HUES6 (cell line): ENCODE measurements around the gene NME7.
A peak's percentile ranks its signal among the peaks of the same experiment; 100 is the strongest.

Experiments used
- H3K27ac ChIP-seq: 2 replicates; pipeline ENCODE4 v1.7.0; 2013; ENCODE audit warnings: low read depth, mild to moderate bottlenecking, low read length, inconsistent platforms
- H3K27me3 ChIP-seq: 2 replicates; pipeline ENCODE4 v1.6.1; 2013; ENCODE audit warnings: low read length; ENCODE audit not compliant: control insufficient read depth, insufficient read depth
- H3K36me3 ChIP-seq: 2 replicates; pipeline ENCODE4 v1.6.1; 2013; ENCODE audit warnings: low read length; ENCODE audit not compliant: control insufficient read depth, insufficient read depth
- H3K4me1 ChIP-seq: 2 replicates; pipeline ENCODE4 v1.6.1; 2013; ENCODE audit warnings: low read length; ENCODE audit not compliant: control insufficient read depth, insufficient read depth
- H3K4me3 ChIP-seq: 2 replicates; pipeline ENCODE4 v1.5.1; 2013; ENCODE audit warnings: low read depth, low read length
- H3K9ac ChIP-seq: one replicate; pipeline ENCODE4 v1.6.1; 2013; ENCODE audit warnings: mild to moderate bottlenecking, low read length
- H3K9me3 ChIP-seq: 2 replicates; pipeline ENCODE4 v1.6.1; 2013; ENCODE audit warnings: low read depth, low read length; ENCODE audit not compliant: control insufficient read depth, insufficient read depth

The NME7 gene

DNA sequence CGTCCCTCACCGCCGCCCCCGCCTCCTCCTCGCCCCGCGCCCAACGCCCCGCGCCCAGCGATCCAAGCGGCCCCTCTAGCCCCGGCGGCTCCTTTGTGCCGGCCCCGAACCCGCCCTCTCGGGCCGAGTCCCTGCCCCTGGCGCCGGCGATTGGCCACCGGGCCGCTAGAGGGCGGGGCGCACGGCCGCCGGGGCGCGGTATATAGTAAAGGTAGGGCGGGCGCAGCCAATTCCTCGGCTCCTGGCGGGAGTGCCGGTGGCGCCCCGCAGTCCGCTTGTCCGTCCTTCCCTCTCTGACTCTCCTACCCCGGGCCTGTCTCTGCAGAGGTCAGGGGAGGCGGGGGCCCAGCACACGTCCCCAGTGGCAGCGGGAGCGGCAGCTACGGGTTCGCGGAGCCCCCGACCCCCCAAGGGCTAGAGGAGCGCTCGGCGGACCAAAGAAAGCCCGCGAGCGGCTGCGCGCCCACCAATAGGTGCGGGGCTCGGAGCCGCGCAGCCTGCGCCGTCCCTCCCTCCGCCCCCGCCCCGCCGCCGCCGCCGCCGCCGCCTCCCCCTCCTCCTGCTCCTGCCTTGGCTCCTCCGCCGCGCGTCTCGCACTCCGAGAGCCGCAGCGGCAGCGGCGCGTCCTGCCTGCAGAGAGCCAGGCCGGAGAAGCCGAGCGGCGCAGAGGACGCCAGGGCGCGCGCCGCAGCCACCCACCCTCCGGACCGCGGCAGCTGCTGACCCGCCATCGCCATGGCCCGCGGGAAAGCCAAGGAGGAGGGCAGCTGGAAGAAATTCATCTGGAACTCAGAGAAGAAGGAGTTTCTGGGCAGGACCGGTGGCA lies 261.3 kb downstream of the NME7 start, which contains the start of gene ATP1B1:
TSS of gene ATP1B1 (plus strand) at position 596 of the 826 bp plus-strand sequence. CDS start at position 736, 140 bp downstream.
- peak within 1 kb of the TSS; percentile 90 for H3K4me3 ChIP-seq
- H3K36me3 ChIP-seq, result 0 out of 2 replicates have a peak, but pooled peaks cover 2% of the 10 kb centered on the region
- peaks cover 18% of the 10 kb centered on the region for H3K27me3 ChIP-seq
- no peaks in the 10 kb centered on the region for H3K9me3 ChIP-seq
- peaks cover 60% of the 10 kb centered on the region for H3K4me1 ChIP-seq
- peak within 1 kb of the TSS; percentile 93 for H3K9ac ChIP-seq
- peak within 1 kb of the TSS; percentile 78; the same call in 1 of the 2 replicates for H3K27ac ChIP-seq

DNA sequence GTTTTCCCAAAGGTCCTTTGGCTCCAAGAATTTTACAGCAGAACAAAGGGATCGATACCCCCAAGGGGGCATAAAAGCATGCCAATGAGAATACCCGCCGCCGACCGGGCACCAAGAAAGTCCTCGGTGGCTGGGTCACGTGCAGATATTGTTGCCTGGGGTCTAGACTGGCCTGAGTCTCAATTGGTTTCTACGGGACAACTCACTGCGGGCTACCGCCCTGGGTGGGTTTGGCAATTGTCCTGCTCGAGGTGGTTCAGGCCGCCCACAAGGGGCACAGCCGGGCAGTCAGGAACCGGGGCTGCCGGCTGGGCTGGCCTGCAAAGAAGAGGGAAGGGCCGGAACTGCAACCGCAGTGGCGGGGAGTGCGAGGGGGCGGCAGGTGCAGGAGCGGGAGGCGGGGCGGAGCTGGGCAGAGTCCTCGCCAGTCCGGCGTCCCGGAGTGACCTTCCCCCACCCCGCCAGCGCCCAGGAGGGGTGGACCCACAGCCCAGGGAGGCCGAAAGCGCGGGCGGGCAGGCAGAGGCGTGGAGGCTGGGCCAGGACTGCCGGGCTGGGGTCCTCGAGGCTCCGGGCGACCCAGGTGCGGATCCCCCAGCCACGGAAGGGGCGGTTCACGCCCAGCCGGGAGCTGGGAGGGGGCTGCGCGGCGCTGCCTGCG lies 262.0 kb downstream of the NME7 start:
- H3K27ac ChIP-seq, result peak overlapping the region; percentile 78; the same call in 1 of the 2 replicates
- H3K4me3 ChIP-seq, result peak overlapping the region; percentile 90
- peak overlapping the region; percentile 67 for H3K9ac ChIP-seq
- H3K4me1 ChIP-seq, result peaks cover 56% of the 10 kb centered on the region
- H3K36me3 ChIP-seq, result no peaks in the 10 kb centered on the region
- H3K9me3 ChIP-seq, result no peaks in the 10 kb centered on the region
- peaks cover 18% of the 10 kb centered on the region for H3K27me3 ChIP-seq

DNA sequence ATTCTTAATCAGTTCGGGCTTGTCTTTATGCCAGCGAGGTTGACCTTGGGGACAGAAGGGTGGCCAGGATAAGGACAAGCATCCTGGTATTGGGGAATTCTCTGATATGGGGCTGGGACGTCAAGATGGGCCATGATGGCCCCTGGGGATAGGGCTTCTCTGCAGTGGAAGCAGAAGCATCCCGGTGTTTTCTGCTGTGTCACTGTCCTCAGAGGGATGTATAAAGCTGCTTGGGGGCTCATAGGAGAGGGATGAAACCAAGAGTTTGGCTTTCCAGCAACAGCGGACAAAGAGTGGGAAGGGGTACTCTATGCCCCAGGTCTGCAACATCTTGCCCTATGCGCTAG lies 262.5 kb downstream of the NME7 start:
- peak overlapping the region; percentile 90 for H3K4me3 ChIP-seq
- H3K36me3 ChIP-seq, result no peaks in the 10 kb centered on the region
- H3K9ac ChIP-seq, result no peak overlapping the region
- no peaks in the 10 kb centered on the region for H3K9me3 ChIP-seq
- H3K4me1 ChIP-seq, result peaks cover 51% of the 10 kb centered on the region
- no peak overlapping the region for H3K27ac ChIP-seq
- peaks cover 18% of the 10 kb centered on the region for H3K27me3 ChIP-seq

DNA sequence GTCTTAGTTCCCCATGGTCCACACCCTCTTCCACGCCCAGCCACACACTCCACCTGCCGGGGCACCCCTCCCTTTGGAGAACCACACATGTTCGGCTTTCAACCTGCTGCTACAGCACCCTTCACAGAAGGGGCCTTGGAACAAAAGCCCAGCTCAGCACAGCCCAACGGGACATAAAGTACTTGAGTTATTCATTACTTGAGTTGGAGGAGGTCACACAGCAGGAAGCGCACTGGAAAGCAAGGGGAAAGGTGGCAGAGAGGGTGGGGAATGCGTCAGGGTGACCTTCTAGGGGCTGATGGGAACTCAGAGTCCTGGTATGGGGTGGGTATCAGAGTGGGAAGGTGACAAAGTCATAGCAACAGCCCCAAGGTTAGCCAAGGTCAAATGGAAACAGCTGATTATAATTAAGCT lies 264.1 kb downstream of the NME7 start:
- no peaks in the 10 kb centered on the region for H3K36me3 ChIP-seq
- H3K9ac ChIP-seq, result no peak overlapping the region
- H3K4me3 ChIP-seq, result no peak overlapping the region
- no peaks in the 10 kb centered on the region for H3K9me3 ChIP-seq
- peaks cover 35% of the 10 kb centered on the region for H3K4me1 ChIP-seq
- no peak overlapping the region for H3K27ac ChIP-seq
- H3K27me3 ChIP-seq, result peaks cover 18% of the 10 kb centered on the region

DNA sequence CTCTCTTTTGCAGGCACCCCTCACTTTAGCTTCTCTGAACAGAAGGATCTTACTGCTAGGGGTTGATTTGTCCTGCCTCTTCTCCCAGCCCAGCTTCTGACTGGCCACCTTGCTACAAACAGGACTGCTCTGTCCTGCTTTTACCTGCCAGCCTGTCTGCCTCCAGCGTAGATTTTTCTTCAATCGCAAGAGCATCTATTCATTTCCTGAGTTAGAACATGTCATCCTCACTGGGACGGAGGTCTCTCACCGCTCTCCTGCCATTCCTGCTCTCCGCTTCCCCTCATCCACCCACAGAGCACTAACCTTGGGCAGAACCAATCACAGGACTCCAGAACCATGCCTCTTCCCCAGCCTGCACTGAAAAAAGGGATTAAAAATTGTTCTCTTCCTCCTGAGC lies 264.6 kb downstream of the NME7 start:
- Histone ChIP-seq H3K4me3 (no peak overlapping the region), H3K27ac (no peak overlapping the region), H3K36me3 (no peaks in the 10 kb centered on the region), H3K9me3 (no peaks in the 10 kb centered on the region), H3K4me1 (peaks cover 30% of the 10 kb centered on the region), H3K27me3 (peaks cover 18% of the 10 kb centered on the region), H3K9ac (no peak overlapping the region)

DNA sequence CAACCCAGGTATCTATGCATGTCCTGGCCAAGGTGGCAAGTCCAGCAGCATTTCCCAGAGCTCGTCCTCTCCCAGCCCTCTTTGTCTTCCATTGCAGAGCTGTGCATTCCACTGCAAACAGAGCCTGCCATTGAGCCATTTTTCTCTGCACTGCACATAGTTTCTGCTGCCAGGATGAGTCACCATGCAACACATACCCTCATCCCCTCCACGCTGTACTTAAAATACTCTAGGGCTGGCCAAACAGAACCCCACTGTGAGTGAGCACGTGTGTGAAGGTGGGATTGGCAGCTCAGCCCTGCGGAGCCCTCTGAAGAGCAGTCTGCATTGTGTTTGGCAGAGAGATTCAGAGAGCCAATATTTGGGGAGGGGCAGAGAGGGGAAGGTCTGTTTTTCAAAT lies 265.0 kb downstream of the NME7 start:
- Histone ChIP-seq H3K27ac (no peak overlapping the region), H3K9me3 (no peaks in the 10 kb centered on the region), H3K4me1 (peaks cover 26% of the 10 kb centered on the region), H3K9ac (no peak overlapping the region), H3K4me3 (no peak overlapping the region), H3K27me3 (peaks cover 18% of the 10 kb centered on the region), H3K36me3 (no peaks in the 10 kb centered on the region)

DNA sequence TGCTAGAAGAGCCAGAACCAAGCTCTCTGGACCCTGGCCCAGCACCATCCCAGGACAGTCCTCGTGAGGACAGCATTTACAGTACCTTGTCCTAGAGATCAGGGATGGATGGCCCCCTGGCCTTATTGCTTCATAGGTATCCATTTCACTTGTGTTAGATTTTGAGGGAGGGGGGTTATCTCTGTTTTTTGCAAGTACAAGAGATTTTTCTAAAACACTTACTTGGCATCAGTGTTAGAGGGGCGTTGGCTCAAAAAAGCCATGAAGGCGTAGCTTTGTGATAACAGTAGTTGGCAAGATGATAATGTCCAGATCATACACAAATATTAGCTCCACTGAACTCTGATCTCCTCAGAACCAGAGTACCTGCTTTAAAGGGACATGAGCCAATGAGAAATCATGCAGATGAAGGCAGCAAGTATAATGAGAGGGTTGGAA lies 266.9 kb downstream of the NME7 start:
- Histone ChIP-seq H3K27me3 (peaks cover 18% of the 10 kb centered on the region), H3K27ac (no peak overlapping the region), H3K9me3 (no peaks in the 10 kb centered on the region), H3K36me3 (no peaks in the 10 kb centered on the region), H3K4me3 (no peak overlapping the region), H3K9ac (no peak overlapping the region), H3K4me1 (peaks cover 26% of the 10 kb centered on the region)

DNA sequence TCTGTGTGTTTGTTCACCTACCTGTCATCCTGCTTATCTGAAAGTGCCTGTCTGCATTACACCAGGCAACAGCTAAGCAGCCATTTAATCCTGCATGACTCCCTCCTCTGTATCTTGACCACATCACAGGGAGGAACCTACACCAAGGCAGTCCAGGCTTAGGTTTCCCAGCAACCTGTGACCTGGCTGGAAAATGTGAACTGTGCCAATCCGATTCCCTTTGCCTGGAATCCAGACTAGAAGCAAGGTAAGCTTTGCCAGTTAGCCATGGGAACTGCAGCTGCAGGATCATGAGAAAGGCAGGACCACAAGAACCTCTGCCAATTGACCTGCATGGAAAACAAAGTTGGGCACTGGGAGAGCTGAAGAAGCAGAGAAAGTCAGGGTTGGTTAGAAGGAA lies 267.4 kb downstream of the NME7 start:
- no peaks in the 10 kb centered on the region for H3K9me3 ChIP-seq
- H3K4me1 ChIP-seq, result peaks cover 23% of the 10 kb centered on the region
- H3K9ac ChIP-seq, result no peak overlapping the region
- H3K36me3 ChIP-seq, result no peaks in the 10 kb centered on the region
- no peak overlapping the region for H3K4me3 ChIP-seq
- no peak overlapping the region for H3K27ac ChIP-seq
- peaks cover 16% of the 10 kb centered on the region for H3K27me3 ChIP-seq

DNA sequence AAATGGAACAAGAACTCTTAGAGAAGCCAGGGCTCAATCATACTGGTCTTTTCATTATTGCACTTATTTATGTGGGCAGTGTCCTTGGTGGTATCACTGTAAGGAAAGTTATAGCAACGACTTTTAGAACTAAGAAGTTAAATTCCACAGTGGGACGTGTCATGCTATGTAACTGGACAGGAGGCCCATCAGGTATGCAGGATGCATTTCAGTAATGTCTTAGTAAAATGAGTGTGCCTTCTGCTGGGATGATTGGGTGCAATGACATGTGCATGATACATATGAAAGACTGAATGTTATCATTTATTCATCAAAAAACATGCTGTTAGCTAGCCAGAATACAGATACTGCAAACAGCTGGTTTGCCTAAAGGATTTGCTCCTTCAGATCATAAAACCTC lies 268.0 kb downstream of the NME7 start:
- peaks cover 17% of the 10 kb centered on the region for H3K4me1 ChIP-seq
- no peak overlapping the region for H3K4me3 ChIP-seq
- no peaks in the 10 kb centered on the region for H3K36me3 ChIP-seq
- peaks cover 10% of the 10 kb centered on the region for H3K27me3 ChIP-seq
- H3K27ac ChIP-seq, result no peak overlapping the region
- no peak overlapping the region for H3K9ac ChIP-seq
- H3K9me3 ChIP-seq, result no peaks in the 10 kb centered on the region

DNA sequence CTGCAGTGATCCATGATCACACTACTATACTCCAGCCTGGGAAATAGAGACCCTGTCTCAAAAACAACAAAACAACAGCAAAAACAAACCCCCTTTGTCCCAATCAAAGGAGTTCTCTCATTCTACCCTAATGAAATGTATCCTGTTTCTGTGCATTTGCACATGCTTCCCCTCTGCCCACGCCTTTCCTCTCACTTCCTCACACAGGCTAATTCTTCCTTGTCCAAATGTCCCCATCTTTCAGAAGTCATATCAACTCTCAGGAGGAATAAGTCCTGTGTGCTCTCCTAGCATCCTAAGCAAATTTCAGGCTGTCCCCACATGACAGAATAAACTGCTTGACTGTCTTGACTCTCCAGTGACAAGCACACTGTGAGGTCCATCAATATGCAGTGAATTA lies 269.2 kb downstream of the NME7 start:
- Histone ChIP-seq H3K27ac (no peak overlapping the region), H3K4me3 (no peak overlapping the region), H3K9ac (no peak overlapping the region), H3K27me3 (no peaks in the 10 kb centered on the region), H3K9me3 (no peaks in the 10 kb centered on the region), H3K4me1 (peaks cover 14% of the 10 kb centered on the region), H3K36me3 (no peaks in the 10 kb centered on the region)

DNA sequence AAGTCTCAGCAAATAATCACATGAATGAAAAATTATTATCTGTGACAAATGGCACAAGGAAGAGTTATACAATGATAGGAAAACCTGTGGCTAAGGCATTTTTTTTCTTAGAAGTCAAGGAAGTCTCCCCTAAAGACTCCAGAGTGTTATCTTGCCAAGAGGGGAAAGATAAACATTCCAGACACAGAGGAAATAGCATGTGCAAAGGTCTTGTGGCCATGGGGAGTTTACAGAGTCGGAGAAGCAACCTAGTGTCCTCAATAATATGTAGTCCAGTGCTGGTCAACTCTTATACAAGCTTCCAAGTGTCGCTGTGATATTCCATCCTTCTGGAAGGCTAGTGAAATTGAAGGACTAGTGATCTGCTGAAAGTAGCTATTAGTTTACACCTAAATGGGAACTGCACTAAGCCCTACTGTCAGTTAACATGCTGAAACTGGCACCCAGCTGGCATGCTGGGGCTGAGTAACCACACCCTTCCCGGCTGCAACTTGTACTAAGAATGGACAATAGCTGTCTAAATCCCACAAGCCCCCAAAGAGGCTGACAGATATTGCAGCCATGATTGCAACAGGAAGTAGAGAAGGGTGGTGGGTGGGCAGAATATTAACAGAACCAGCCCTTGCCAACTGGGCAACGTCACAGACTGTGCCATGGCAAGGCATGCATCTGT lies 272.6 kb downstream of the NME7 start:
- no peaks in the 10 kb centered on the region for H3K4me1 ChIP-seq
- H3K4me3 ChIP-seq, result no peak overlapping the region
- H3K27ac ChIP-seq, result no peak overlapping the region
- H3K9me3 ChIP-seq, result no peaks in the 10 kb centered on the region
- no peak overlapping the region for H3K9ac ChIP-seq
- H3K36me3 ChIP-seq, result no peaks in the 10 kb centered on the region
- H3K27me3 ChIP-seq, result no peaks in the 10 kb centered on the region
